Measurements from ENCODE around the gene TAF3. TPM values are rescaled to one million over a fixed set of nuclear protein-coding genes. Genes with fewer than 3 reads are reported as not detected.

Gene TAF3
- total and polyA plus RNA-seq, 2 experiments from 2014 or later: 3.9 to 7.7 TPM

- TF ChIP-seq CTCF (IDR thresholded peaks at IDR 0.05; ENCODE audit: low read depth, low read length): no peak
- Histone ChIP-seq H3K27me3 (no peaks in the 10 kb centered on the region), H3K36me3 (no peaks in the 10 kb centered on the region), H3K4me3 (no peak overlapping the region), H3K4me1 (ENCODE audit: low read depth) (no peaks in the 10 kb centered on the region), H3K27ac (no peak overlapping the region), H3K9me3 (ENCODE audit: low read depth) (no peaks in the 10 kb centered on the region)
- no peak for DNase-seq (ENCODE audit: low read depth in 1 of 2, low spot score in 1 of 2)
These were observed 84.1 kb downstream of the TAF3 start for GRCh38 chr10:7902413-7902812.

- Histone ChIP-seq H3K27ac (no peak overlapping the region), H3K36me3 (no peaks in the 10 kb centered on the region), H3K27me3 (no peaks in the 10 kb centered on the region), H3K4me1 (ENCODE audit: low read depth) (no peaks in the 10 kb centered on the region), H3K4me3 (no peak overlapping the region), H3K9me3 (ENCODE audit: low read depth) (no peaks in the 10 kb centered on the region)
- no peak for DNase-seq (ENCODE audit: low read depth in 1 of 2, low spot score in 1 of 2)
- no peak for TF ChIP-seq CTCF (IDR thresholded peaks at IDR 0.05; ENCODE audit: low read depth, low read length)
These were observed 85.5 kb downstream of the TAF3 start for GRCh38 chr10:7903851-7904250.

GRCh38 chr10:7906128-7906527 is 87.8 kb downstream of the TAF3 start:
- no peak overlapping the region for H3K27ac ChIP-seq
- TF ChIP-seq CTCF (IDR thresholded peaks at IDR 0.05; ENCODE audit: low read depth, low read length): no peak
- H3K27me3 ChIP-seq: no peaks in the 10 kb centered on the region
- H3K9me3 ChIP-seq (ENCODE audit: low read depth): no peaks in the 10 kb centered on the region
- H3K4me1 ChIP-seq (ENCODE audit: low read depth): no peaks in the 10 kb centered on the region
- no peaks in the 10 kb centered on the region for H3K36me3 ChIP-seq
- H3K4me3 ChIP-seq: no peak overlapping the region
- no peak for DNase-seq (ENCODE audit: low read depth in 1 of 2, low spot score in 1 of 2)

GRCh38 chr10:7908541-7909210 is 90.4 kb downstream of the TAF3 start:
- no peaks in the 10 kb centered on the region for H3K36me3 ChIP-seq
- no peak overlapping the region for H3K4me3 ChIP-seq
- DNase-seq (ENCODE audit: low read depth in 1 of 2, low spot score in 1 of 2): no peak
- no peak overlapping the region for H3K27ac ChIP-seq
- no peak for TF ChIP-seq CTCF (IDR thresholded peaks at IDR 0.05; ENCODE audit: low read depth, low read length)
- no peaks in the 10 kb centered on the region for H3K9me3 ChIP-seq (ENCODE audit: low read depth)
- no peaks in the 10 kb centered on the region for H3K27me3 ChIP-seq
- no peaks in the 10 kb centered on the region for H3K4me1 ChIP-seq (ENCODE audit: low read depth)

- no peaks in the 10 kb centered on the region for H3K9me3 ChIP-seq (ENCODE audit: low read depth)
- no peak for TF ChIP-seq CTCF (IDR thresholded peaks at IDR 0.05; ENCODE audit: low read depth, low read length)
- H3K4me1 ChIP-seq (ENCODE audit: low read depth): no peaks in the 10 kb centered on the region
- H3K4me3 ChIP-seq: no peak overlapping the region
- no peaks in the 10 kb centered on the region for H3K36me3 ChIP-seq
- no peaks in the 10 kb centered on the region for H3K27me3 ChIP-seq
- peak in 1 of 2 donors; percentile 8 for DNase-seq (ENCODE audit: low read depth in 1 of 2, low spot score in 1 of 2)
- no peak overlapping the region for H3K27ac ChIP-seq
These were observed 95.0 kb downstream of the TAF3 start for GRCh38 chr10:7913126-7913872.

Measured in cardiac muscle cell (in vitro differentiated cells and primary cell).